Nucleus accumbens (tissue), 56 donors: ENCODE data around the gene FAM210A.

Experiments
- DNase-seq, 56 donors: peaks; one replicate each; lab custom pipeline; 2025; lab: John Stamatoyannopoulos, UW

FAM210A gene

GRCh38 chr18:13649397-13650390, 76.7 kb downstream of the FAM210A start:
- DNase-seq: no peak

GRCh38 chr18:13647761-13648160, 78.6 kb downstream of the FAM210A start:
- DNase-seq: no peak

- no peak for DNase-seq
Observed at GRCh38 chr18:13646633-13647032, 79.7 kb downstream of the FAM210A start.

GRCh38 chr18:13645093-13645492, 81.3 kb downstream of the FAM210A start:
- DNase-seq: no peak

GRCh38 chr18:13643261-13643751, 83.1 kb downstream of the FAM210A start:
- DNase-seq: no peak

- no peak for DNase-seq
Observed at GRCh38 chr18:13642440-13642827, 83.9 kb downstream of the FAM210A start.

GRCh38 chr18:13641551-13642439, 84.6 kb downstream of the FAM210A start:
- DNase-seq: no peak

GRCh38 chr18:13640266-13640860, 86.0 kb downstream of the FAM210A start:
- no peak for DNase-seq

GRCh38 chr18:13638719-13639595, 87.4 kb downstream of the FAM210A start:
- DNase-seq: peak in 3 of 56 donors; percentile 34 to 62 (median 41)

- DNase-seq: peak in 16 of 56 donors; percentile 27 to 66 (median 42)
Observed at GRCh38 chr18:13635046-13635445, 91.3 kb downstream of the FAM210A start.

- DNase-seq: no peak
Observed at GRCh38 chr18:13633700-13634099, 92.7 kb downstream of the FAM210A start.

GRCh38 chr18:13630716-13631268, 95.6 kb downstream of the FAM210A start:
- DNase-seq: no peak

GRCh38 chr18:13629841-13630715, 96.3 kb downstream of the FAM210A start:
- peak in 45 of 56 donors; percentile 20 to 84 (median 62) for DNase-seq

- DNase-seq: no peak
Observed at GRCh38 chr18:13628211-13628610, 98.1 kb downstream of the FAM210A start.

- no peak for DNase-seq
Observed at GRCh38 chr18:13627639-13628038, 98.7 kb downstream of the FAM210A start.

GRCh38 chr18:13626544-13626908, 99.8 kb downstream of the FAM210A start:
- DNase-seq: peak in 1 of 56 donors; percentile 35

- DNase-seq: peak in 2 of 56 donors; percentile 25 to 29
Observed at GRCh38 chr18:13625843-13626543, 100.4 kb downstream of the FAM210A start.

GRCh38 chr18:13625355-13625754, 101.0 kb downstream of the FAM210A start:
- DNase-seq: no peak
